BJ (cell line): ENCODE measurements around the gene UGT1A3. TPM values are rescaled to one million over a fixed set of nuclear protein-coding genes. Genes with fewer than 3 reads are reported as not detected.
A peak's percentile ranks its signal among the peaks of the same experiment; 100 is the strongest.

Experiments used
- CTCF ChIA-PET: fragments of 350-600 bp; formaldehyde crosslinking; extraction: SDS; loops from one replicate; lab custom pipeline; 2021; ENCODE audit warnings: antibody characterized with exemption, inconsistent platforms; lab: Yijun Ruan, JAX
- POLR2A ChIA-PET: fragments of 300-600 bp; sonication (Branson Sonifier 250); formaldehyde crosslinking; extraction: SDS; loops from one replicate; lab custom pipeline; 2021; ENCODE audit warnings: antibody characterized with exemption; lab: Charles Lee
- DNase-seq: peaks from one replicate; pipeline ENCODE4 v3.0.0-alpha.2; 2011; ENCODE audit warnings: low read depth
- H3K27me3 ChIP-seq: 2 replicates; pipeline ENCODE4 v1.6.0; 2011; ENCODE audit warnings: low read length; ENCODE audit not compliant: control insufficient read depth, insufficient read depth
- H3K36me3 ChIP-seq: 2 replicates; pipeline ENCODE4 v1.5.1; 2011; ENCODE audit warnings: low read length; ENCODE audit not compliant: control insufficient read depth, insufficient read depth
- H3K4me3 ChIP-seq: 2 replicates; pipeline ENCODE4 v1.5.1; 2011; ENCODE audit warnings: low read depth, mild to moderate bottlenecking, control low read depth, low read length
- CTCF ChIP-seq: IDR thresholded peaks from 2 replicates; pipeline ENCODE4 v1.5.1; 2011; ENCODE audit warnings: low read depth, mild to moderate bottlenecking, control low read depth, inconsistent platforms, low read length, moderate library complexity; ENCODE audit not compliant: insufficient read depth
- polyA plus RNA-seq: library from polyadenylated mRNA; depleted of rRNA; stranded (reverse); fragments of >200 nt; gene quantifications from 2 replicates; pipeline ENCODE4 v1.2.3, GENCODE V29; 2011

UGT1A3 gene
- polyA plus RNA-seq, 1 experiment = not detected

GRCh38 chr2:233707940-233708644 lies 20.8 kb upstream of the UGT1A3 start:
- H3K4me3 ChIP-seq = no peak overlapping the region
- no peak for DNase-seq
- H3K27me3 ChIP-seq = no peaks in the 10 kb centered on the region
- H3K36me3 ChIP-seq = no peaks in the 10 kb centered on the region
- ChIA-PET CTCF (no interaction called here), POLR2A (no interaction called here)
- no peak for TF ChIP-seq CTCF

GRCh38 chr2:233708942-233709341 lies 19.9 kb upstream of the UGT1A3 start:
- CTCF ChIA-PET = interaction anchor here (1.1 kb wide), 1 partner anchor 266 kb away, joined by 3 read pairs; no protein-coding TSS in a partner anchor
- TF ChIP-seq CTCF = no peak
- POLR2A ChIA-PET = no interaction called here

GRCh38 chr2:233711312-233712008 lies 17.4 kb upstream of the UGT1A3 start:
- no peaks in the 10 kb centered on the region for H3K36me3 ChIP-seq
- H3K27me3 ChIP-seq = no peaks in the 10 kb centered on the region
- H3K4me3 ChIP-seq = no peak overlapping the region
- TF ChIP-seq CTCF = peak; percentile 96
- CTCF ChIA-PET = interaction anchor here (0.6 to 3.1 kb wide), 16 partner anchors 10 to 307 kb away, joined by 3 to 56 read pairs (median 5); partner anchors contain the start of genes UGT1A6 and UGT1A9
- DNase-seq = no peak
- POLR2A ChIA-PET = no interaction called here

More at GRCh38 chr2:233708942-233709341, 19.9 kb upstream of the UGT1A3 start:
- H3K4me3 ChIP-seq = no peak overlapping the region
- H3K27me3 ChIP-seq = no peaks in the 10 kb centered on the region
- no peaks in the 10 kb centered on the region for H3K36me3 ChIP-seq
- no peak for DNase-seq

GRCh38 chr2:233712611-233713261 lies 16.1 kb upstream of the UGT1A3 start, which contains the start of gene UGT1A5:
UGT1A5 (plus strand) TSS chr2:233712907; CDS start chr2:233712992, 85 bp downstream.
- Histone ChIP-seq H3K4me3 (no peak within 1 kb of the TSS), H3K27me3 (no peaks in the 10 kb centered on the region), H3K36me3 (no peaks in the 10 kb centered on the region)
- no peak for TF ChIP-seq CTCF
- ChIA-PET CTCF (interaction anchor here (0.8 to 3.1 kb wide), 8 partner anchors 8 to 308 kb away, joined by 3 to 56 read pairs (median 4); partner anchors contain the start of gene UGT1A6), POLR2A (no interaction called here)
- no peak for DNase-seq

GRCh38 chr2:233713262-233713615 lies 15.6 kb upstream of the UGT1A3 start:
- Histone ChIP-seq H3K4me3 (no peak overlapping the region), H3K36me3 (no peaks in the 10 kb centered on the region)
- CTCF ChIA-PET = interaction anchor here (1.0 to 3.1 kb wide), 2 partner anchors 265 to 269 kb away, joined by 3 to 56 read pairs; no protein-coding TSS in a partner anchor

More at GRCh38 chr2:233713262-233713615, 15.6 kb upstream of the UGT1A3 start:
- H3K27me3 ChIP-seq = no peaks in the 10 kb centered on the region
- no peak for TF ChIP-seq CTCF
- POLR2A ChIA-PET = no interaction called here
- DNase-seq = no peak
